Measurements from ENCODE around the gene DLGAP1. TPM values are rescaled to one million over a fixed set of nuclear protein-coding genes. Genes with fewer than 3 reads are reported as not detected.

The DLGAP1 gene
- total and polyA plus RNA-seq, 2 of the 8 experiments (the other 6 are each of a cell fraction or from before 2014, with no cell fraction given) = 11.8 to 16.9 TPM

DNA sequence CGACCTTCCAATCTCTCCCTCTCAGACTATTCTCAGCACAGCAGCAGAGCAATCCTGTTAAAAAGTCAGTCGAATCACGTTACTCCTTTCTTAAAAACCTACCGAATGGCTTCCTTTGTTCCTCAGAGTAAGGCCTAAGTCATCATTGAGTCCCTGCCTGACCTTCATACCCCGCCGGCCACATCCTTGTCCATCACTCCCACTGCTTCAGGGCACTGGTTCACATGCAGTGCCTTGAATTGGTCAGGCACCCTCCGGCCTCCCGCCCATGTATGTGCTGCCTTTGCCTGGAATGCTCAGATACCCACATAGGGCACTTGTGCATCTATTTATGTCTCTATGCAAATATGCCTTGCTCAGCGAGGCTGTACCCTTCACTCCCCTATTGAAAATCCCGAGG lies 206.4 kb downstream of the DLGAP1 start:
- Histone ChIP-seq H3K14ac (ENCODE audit: insufficient read length) (no peak overlapping the region), H3K36me3 (ENCODE audit: control insufficient read depth in 2 of 4, insufficient read depth in 4 of 4, low read length in 3 of 4) (no peaks in the 10 kb centered on the region; a peak in 1 of 8 replicates), H3K79me2 (ENCODE audit: control insufficient read depth in 1 of 2, insufficient read depth in 2 of 2, low read length in 2 of 2) (no peaks in the 10 kb centered on the region), H4K8ac (ENCODE audit: extremely low read depth, insufficient read depth, low read length) (no peak overlapping the region), H3K4ac (replicated peaks; ENCODE audit: insufficient read length, low read depth, low read length) (no peak overlapping the region), H2BK15ac (ENCODE audit: low read length) (no peak overlapping the region), H3K9me3 (ENCODE audit: insufficient read depth in 2 of 2, low read depth in 1 of 2, low read length in 1 of 2) (no peaks in the 10 kb centered on the region), H2AK5ac (ENCODE audit: low read depth, low read length) (no peak overlapping the region), H4K5ac (ENCODE audit: insufficient read length, low read depth, low read length) (no peak overlapping the region), H3K4me1 (replicated peaks in 1 of 4; ENCODE audit: control insufficient read depth in 3 of 4, insufficient read depth in 4 of 4, low read length in 3 of 4) (peaks cover 0 to 4% (median 2%) of the 10 kb centered on the region in 4 experiments; a peak in 2 of 7 replicates), H2BK5ac (ENCODE audit: low read depth, low read length) (no peak overlapping the region), H2AFZ (ENCODE audit: low read length) (no peak overlapping the region), H3K4me3 (ENCODE audit: extremely low read depth in 1 of 4, insufficient read depth in 2 of 4, low read depth in 3 of 4, low read length in 4 of 4) (no peak overlapping the region), H3K18ac (ENCODE audit: extremely low read depth, low read length) (no peak overlapping the region), H3K56ac (replicated peaks; ENCODE audit: insufficient read length, low read depth, low read length) (no peak overlapping the region), H4K20me1 (replicated peaks in 1 of 2; ENCODE audit: control insufficient read depth in 1 of 2, insufficient read depth in 2 of 2, low read length in 2 of 2) (peaks cover 0 to 2% of the 10 kb centered on the region in 2 experiments), H3K23me2 (ENCODE audit: low read depth, low read length) (no peaks in the 10 kb centered on the region), H2BK12ac (ENCODE audit: low read depth, low read length) (no peak overlapping the region), H3K23ac (ENCODE audit: insufficient read length) (no peak overlapping the region), H3K27me3 (replicated peaks in 1 of 4; ENCODE audit: control insufficient read depth in 3 of 4, extremely low read depth in 1 of 4, insufficient read depth in 3 of 4, low read length in 3 of 4) (no peaks in the 10 kb centered on the region), H3K4me2 (ENCODE audit: insufficient read depth in 1 of 2, low read depth in 2 of 2, low read length in 2 of 2) (no peak overlapping the region), H2BK20ac (ENCODE audit: low read length) (no peak overlapping the region), H3K79me1 (ENCODE audit: low read depth, low read length) (no peaks in the 10 kb centered on the region), H2BK120ac (replicated peaks; ENCODE audit: low read depth, low read length) (no peak overlapping the region), H3K27ac (ENCODE audit: low read depth, low read length) (no peak overlapping the region), H3K9ac (replicated peaks in 1 of 4; ENCODE audit: extremely low read depth in 1 of 4, low read depth in 3 of 4, low read length in 3 of 4) (no peak overlapping the region), H4K91ac (replicated peaks; ENCODE audit: insufficient read length, low read length) (no peak overlapping the region)
- WGBS, 2 experiments (ENCODE audit: extremely low coverage in 1 of 2, insufficient coverage in 1 of 2, insufficient read length in 1 of 2, insufficient replicate concordance in 2 of 2, low coverage in 1 of 2, low lambda C conversion rate in 2 of 2, missing lambda C conversion rate in 1 of 2) = 92% methylated on average over 10 of the region's 10 CpGs; no CpG with 5 or more reads in 1 of the 2 experiments
- CTCF ChIA-PET (ENCODE audit: partially characterized antibody) = no interaction called here
- DNase-seq (ENCODE audit: low read depth in 1 of 2, low spot score in 2 of 2) (no peak), FAIRE-seq (no peak)
- POLR2A ChIA-PET (ENCODE audit: partially characterized antibody) = interaction anchor here (1.2 kb wide), 1 partner anchor 10 kb away, joined by 4 read pairs; no protein-coding TSS in a partner anchor
- TF ChIP-seq GABPA (IDR thresholded peaks at IDR 0.05; ENCODE audit: borderline replicate concordance, insufficient read depth, low read length) (no peak), SRF (IDR thresholded peaks at IDR 0.05; ENCODE audit: low read depth, low read length) (no peak), CBX8 (IDR thresholded peaks at IDR 0.05; ENCODE audit: borderline replicate concordance, low read depth, low read length) (no peak), HDAC2 (IDR thresholded peaks at IDR 0.05; ENCODE audit: borderline replicate concordance in 1 of 2, low read depth in 2 of 2, low read length in 2 of 2) (no peak), NANOG (IDR thresholded peaks at IDR 0.05; ENCODE audit: insufficient read depth, low read depth, low read length, poor library complexity, severe bottlenecking) (no peak), BCL11A (IDR thresholded peaks at IDR 0.05; ENCODE audit: low read depth in 2 of 2, low read length in 2 of 2) (no peak), SUZ12 (IDR thresholded peaks at IDR 0.05; ENCODE audit: low read length) (no peak), POLR2A (IDR thresholded peaks at IDR 0.05; ENCODE audit: control extremely low read depth in 1 of 2, low read depth in 2 of 2, low read length in 2 of 2) (no peak)
